NCI-H69 (cell line): ENCODE results near the gene FOXO1.

Experiments used
- DNase-seq: peaks from one replicate; lab custom pipeline; 2025; lab: John Stamatoyannopoulos, UW

Gene FOXO1

DNA sequence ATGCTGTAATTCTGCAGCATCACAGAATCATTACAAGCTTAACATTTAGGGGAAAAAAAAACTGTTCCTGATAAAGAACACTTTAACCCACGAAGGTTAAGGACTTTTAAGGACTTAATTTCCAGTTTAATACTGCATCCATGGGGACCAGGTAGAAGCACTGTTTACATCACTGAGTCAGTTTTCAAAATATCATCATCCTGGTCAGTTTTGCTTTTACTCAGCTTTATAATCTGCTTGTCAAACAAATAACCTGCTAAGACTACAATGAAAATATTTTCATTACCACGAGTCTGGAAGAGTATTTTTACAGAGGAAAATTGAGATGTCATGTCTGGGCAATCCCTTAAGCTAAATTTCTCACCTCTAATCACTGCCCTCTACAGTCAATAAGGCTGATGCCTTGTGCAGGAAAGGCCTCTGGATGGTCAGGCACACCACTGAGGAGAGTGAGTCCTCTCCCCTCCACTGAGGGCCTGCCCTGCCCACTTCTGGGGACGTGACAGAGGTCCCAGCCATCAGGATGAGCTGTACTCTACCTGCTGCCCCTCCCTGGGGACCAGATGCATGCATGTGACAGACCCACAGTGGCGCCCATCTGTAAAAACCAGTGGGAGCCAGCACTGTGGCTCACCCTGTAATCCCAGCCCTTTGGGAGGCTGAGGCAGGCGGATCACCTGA lies 31.0 kb downstream of the FOXO1 start:
- DNase-seq, result no peak

DNA sequence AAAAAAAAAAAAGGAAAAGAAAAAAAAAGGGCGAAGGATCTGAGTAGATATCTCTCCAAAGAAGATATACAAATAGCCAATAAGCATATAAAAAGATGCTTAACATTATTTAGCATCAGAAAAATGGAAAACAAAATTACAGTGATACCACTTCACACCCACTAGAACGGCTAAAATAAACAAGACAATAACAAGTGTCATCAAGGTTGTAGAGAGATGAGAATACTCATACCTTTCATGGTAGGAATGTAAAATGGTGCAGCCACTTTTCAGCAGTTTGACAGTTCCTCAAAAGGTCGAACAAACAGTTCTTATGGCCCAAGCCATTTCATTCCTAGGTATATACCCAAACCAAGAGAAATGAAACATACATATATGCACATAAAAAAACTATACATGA lies 33.5 kb downstream of the FOXO1 start:
- DNase-seq, result no peak

- DNase-seq, result no peak
Observed at GRCh38 chr13:40631605-40632004, 34.8 kb downstream of the FOXO1 start.

GRCh38 chr13:40629678-40630384 lies 36.6 kb downstream of the FOXO1 start:
- no peak for DNase-seq

DNA sequence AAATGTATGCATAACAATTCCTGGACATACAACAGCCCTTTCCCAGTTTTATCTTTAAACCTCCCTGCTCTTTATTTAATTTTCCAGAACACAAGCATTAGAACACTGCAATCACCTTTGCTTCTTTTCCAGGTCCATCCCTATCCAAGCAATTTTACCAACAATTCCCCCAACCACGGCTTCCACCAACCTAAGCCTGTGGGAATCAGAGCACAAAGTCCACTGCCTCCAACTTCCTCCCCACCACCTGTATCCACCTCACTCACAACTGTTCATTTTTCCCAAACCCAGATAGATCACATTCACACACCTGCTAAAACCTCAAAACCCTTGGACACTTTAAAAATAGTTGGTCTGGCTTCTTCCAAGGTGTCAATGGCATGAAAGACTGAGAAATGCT lies 39.5 kb downstream of the FOXO1 start:
- DNase-seq, result no peak

- no peak for DNase-seq
Observed at GRCh38 chr13:40626561-40626960, 39.9 kb downstream of the FOXO1 start.

DNA sequence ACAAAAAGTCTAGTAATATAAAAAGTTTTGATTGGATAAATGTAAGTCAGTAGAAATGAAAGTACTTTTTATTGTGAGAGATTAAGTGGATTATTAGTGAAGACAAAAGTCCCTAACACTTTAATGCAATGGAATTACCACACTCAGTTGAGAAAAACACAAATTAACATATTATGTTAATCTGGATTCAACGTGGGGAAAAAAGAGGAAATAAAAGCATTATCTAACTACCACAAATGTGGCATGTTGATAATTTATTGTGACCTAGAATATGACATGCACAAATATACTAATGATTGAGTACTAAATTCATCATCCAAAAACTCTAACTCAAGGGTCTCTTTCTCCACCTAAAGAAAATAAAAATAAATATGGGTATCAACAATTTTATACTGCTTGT lies 41.5 kb downstream of the FOXO1 start:
- DNase-seq, result no peak

GRCh38 chr13:40624383-40624782 lies 42.1 kb downstream of the FOXO1 start:
- no peak for DNase-seq

DNA sequence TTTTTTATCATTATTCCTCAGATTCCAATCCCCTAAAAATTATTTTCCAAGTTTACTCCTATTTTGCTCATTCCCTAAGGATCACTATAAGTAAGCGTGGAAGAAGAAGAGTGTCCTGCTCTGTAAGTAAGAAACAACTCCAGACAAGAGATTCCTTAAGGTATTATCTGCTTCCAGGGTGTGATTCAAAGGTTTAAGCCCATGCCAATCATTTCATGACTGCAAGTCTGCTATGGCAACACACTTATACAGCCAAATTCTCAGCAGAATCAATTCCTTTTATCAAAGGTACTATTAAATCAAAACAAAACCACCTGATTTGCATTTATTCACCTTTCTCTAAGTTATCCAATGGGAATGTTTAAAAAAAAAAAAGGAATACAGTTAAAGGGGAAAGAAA lies 43.7 kb downstream of the FOXO1 start:
- DNase-seq, result no peak

- DNase-seq, result no peak
Observed at GRCh38 chr13:40622246-40622645, 44.2 kb downstream of the FOXO1 start.

- DNase-seq, result no peak
Observed at GRCh38 chr13:40619479-40619814, 47.0 kb downstream of the FOXO1 start.

DNA sequence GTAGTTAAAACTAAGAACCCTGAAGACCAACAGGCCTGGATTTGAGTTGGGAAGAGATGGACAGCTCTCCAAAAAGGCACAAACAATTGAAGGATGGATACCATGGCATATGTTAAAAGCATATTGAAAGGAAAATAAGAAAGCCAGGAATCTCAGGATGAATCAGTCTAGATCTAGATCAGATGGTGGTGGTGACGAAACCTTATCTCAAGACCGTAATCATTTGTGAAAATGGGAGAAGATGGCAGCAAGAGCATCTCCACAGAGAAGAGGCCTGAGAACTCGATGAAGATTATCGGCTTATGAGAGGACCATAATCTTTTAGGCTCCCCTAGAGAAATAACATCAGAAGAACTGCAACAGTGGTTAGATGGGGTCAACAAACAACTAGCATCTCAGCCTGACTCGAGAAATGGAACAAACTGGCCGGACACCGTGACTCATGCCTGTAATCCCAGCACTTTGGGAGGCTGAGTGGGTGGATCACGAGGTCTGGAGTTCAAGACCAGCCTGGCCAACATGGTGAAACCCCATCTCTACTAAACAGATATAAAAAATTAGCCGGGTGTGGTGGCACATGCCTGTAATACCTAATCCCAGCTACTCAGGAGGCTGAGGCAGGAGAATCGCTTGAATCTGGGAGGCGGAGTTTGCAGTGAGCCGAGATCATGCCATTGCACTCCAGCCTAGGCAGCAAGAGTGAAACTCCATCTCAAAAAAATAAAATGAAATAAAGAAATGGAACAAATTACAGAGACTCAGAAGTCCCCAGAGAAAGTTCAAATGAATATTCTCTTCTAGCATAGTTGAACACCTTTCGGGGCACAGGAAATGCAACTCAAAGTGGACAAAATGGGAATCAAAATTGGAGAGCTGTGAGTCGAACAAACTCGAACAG lies 47.6 kb downstream of the FOXO1 start:
- DNase-seq, result no peak

GRCh38 chr13:40617801-40618356 lies 48.6 kb downstream of the FOXO1 start:
- DNase-seq, result no peak

DNA sequence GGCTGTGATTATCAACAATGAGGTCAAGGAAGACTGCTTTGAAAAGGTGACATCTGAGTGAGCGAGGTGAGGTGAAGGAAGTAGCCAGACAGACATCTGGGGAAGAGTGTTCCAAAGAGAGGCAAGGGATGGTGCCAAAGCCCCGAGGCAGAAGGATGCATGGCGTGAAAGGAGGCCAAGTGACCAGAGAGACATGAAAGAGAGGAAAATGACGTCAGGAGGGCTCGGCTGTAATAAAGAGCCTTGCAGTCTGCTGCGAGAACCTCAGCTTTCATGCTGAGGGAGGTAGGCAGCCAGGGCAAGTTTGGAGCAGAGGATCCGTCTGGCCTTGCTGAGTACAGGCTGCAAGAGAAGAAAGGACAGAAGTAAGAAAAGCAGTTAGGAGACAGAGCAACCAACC lies 50.8 kb downstream of the FOXO1 start:
- DNase-seq, result no peak

DNA sequence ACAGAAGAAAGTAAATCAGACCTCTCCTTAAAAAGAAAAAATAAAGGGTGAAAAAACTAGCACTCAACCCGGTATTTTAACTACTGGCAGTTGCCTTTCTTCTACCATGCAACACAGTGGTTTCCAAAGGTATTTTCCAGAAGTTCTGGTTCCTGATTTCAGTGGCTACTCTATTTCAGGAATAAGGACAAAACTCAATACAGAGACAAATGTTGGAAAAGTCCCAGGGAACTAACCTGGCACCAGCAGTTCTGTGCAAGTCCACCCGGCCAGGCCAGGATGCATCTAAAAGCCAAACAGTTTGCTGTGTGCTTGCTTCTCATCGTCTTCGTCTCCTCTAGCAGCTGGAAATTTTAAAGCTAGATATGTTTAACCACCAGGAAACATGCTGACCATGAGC lies 52.5 kb downstream of the FOXO1 start:
- DNase-seq, result no peak

DNA sequence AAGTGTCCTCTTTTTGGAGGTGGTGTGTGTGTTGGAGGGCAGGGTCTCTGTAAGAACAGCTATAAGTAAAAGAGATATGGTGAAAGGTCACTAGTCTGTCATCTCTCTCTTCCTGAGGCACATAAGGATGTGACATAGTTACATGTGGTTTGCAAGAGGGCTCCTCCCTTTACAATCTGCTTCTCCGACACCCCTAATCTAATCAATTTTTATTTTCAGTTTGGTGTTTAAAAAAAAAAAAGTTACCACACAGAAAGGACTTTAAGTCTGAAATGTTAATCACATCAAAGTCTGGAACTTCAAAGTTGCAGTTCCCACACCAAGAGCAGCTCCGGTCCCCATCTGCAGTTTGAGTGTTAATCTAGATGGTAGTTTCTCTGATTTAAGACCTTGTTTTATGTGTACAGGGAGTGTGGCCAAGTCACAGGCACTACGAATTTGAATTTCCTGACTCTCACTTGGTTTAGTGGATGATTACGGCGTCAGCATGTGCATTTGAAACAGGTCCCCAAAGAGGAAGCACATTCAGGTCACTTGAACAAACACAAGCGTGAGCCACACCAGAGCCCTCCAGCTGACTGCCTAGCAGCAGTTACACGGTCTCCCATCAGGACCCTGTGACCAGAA lies 53.1 kb downstream of the FOXO1 start:
- DNase-seq, result no peak

- no peak for DNase-seq
Observed at GRCh38 chr13:40612041-40612440, 54.4 kb downstream of the FOXO1 start.

- DNase-seq, result no peak
Observed at GRCh38 chr13:40611635-40612034, 54.8 kb downstream of the FOXO1 start.

- DNase-seq, result no peak
Observed at GRCh38 chr13:40611004-40611403, 55.4 kb downstream of the FOXO1 start.

DNA sequence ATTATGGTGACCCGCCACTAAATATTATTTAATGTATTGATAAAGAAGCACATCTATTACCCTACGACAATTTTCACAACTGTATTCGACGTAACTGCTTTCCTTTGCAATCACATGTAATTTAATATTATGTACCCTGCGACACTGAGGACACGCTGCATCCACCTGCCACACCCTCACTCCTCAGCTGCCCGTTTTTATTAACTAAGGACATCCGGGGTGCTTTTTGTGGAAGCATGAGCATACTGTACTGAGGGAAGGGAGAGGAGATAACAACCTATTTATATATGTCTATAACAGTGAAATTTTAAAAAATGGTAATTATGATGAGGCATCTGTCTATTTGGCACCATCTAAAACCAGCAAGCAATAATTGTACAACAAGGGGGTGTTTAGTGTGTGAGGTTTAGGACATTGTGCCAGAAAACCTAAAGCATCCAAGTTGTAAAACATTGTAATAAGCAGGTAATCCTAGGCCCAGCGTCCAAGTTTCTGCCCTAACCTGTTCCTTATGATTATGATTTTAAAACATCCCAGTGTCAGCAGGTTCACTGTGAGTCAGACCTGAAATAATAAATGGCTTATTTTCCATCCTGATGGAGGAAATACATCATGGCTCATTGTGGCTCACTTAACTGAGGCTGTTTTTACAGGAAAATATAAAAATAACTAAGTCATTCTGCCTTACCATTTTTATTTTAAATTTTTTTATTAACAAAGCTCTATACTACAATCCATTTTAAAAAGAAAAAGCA lies 56.3 kb downstream of the FOXO1 start:
- no peak for DNase-seq

DNA sequence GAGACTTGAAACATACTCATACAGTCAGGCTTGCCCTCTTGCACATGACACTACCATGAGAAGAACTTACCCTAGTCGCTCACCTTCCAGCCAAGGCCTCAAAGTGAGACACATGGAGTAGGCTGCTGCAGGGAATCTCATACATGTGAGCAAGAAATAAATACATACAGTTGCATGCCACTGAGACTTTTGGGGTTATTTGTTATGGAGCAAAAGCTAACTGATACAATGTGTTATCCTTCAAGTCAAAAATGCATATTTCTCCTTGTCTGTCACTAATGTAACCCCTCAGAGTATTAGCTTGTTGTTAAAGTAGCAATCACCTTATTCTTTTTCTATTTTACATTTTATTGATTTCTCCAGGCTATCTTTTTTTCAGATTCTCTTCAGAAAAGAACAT lies 58.1 kb downstream of the FOXO1 start:
- DNase-seq, result no peak

DNA sequence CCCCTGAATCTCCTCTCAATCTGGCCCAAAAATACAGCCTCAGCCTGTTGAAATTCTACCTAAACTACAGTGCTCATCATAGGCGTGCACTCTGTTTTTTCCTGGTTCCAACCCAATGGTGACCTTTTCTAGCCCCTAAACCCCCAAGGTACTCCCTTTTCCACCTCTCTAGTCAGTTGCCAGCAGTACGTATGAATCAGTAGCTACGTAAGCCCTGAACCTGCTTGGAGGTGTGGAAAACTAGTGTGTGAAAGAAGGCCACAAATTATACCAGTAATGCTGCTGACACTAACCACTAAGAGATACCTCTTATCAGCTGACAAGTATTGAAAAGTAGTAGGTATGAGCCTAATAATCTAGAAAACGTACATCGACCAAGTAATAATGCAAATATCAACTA lies 60.9 kb downstream of the FOXO1 start:
- no peak for DNase-seq
